Sigmoid colon (tissue), 7 donors: ENCODE measurements around the gene COL2A1. TPM values are rescaled to one million over a fixed set of nuclear protein-coding genes. Genes with fewer than 3 reads are reported as not detected.

Source experiments
- DNase-seq: peaks from one replicate; pipeline ENCODE4 v3.0.0-alpha.2; 2019
- H3K27ac ChIP-seq, 4 donors: fragments of 200-600 bp; sonication (generic); one replicate each; pipeline ENCODE4 v1.5.1; 2016 to 2019; ENCODE audit warnings: mild to moderate bottlenecking in 1 of 4
- H3K27me3 ChIP-seq, 3 donors: fragments of 200-600 bp; sonication (generic); one replicate each; pipeline ENCODE4 v1.5.1; 2019; ENCODE audit warnings: mild to moderate bottlenecking in 1 of 3
- H3K36me3 ChIP-seq, 4 donors: fragments of 200-600 bp; sonication (generic); one replicate each; pipeline ENCODE4 v1.5.1; 2016 to 2019
- H3K4me1 ChIP-seq, 4 donors: fragments of 200-600 bp; sonication (generic); one replicate each; pipeline ENCODE4 v1.5.1; 2017 to 2019
- H3K4me3 ChIP-seq, 4 donors: fragments of 200-600 bp; sonication (generic); one replicate each; pipeline ENCODE4 v1.5.1; 2017 to 2019; ENCODE audit warnings: mild to moderate bottlenecking in 2 of 4, moderate library complexity in 1 of 4
- H3K9me3 ChIP-seq, 4 donors: fragments of 200-600 bp in 3 of 4; sonication (generic) in 3 of 4; one replicate each; pipeline versions ENCODE4 v1.5.1 to v1.6.1; 2013 to 2019
- CTCF ChIP-seq, 4 experiments: fragments of 450-650 bp in 3 of 4; fragments of 200-600 bp in 1 of 4; IDR thresholded peaks; one replicate each; pipeline ENCODE4 v1.5.1; 2016 to 2019; ENCODE audit warnings: antibody characterized with exemption in 4 of 4, mild to moderate bottlenecking in 3 of 4, moderate library complexity in 2 of 4
- EP300 ChIP-seq, 4 donors: sonication (generic); formaldehyde crosslinking; IDR thresholded peaks; one replicate each; pipeline ENCODE4 v1.6.1; 2017; ENCODE audit warnings: antibody characterized with exemption in 4 of 4
- POLR2A ChIP-seq, 2 donors: fragments of 450-650 bp; IDR thresholded peaks; one replicate each; pipeline ENCODE4 v1.6.1; 2016; ENCODE audit warnings: antibody characterized with exemption in 2 of 2, mild to moderate bottlenecking in 2 of 2, moderate library complexity in 2 of 2
- POLR2AphosphoS5 ChIP-seq, 4 donors: sonication (generic); formaldehyde crosslinking; IDR thresholded peaks; one replicate each; pipeline ENCODE4 v1.6.1; 2017; ENCODE audit warnings: antibody characterized with exemption in 4 of 4
- WGBS, 2 donors: extraction: QIAGEN DNeasy Blood & Tissue Kit; methylation state at CpG; one replicate each; pipeline ENCODE4 v1.1.7; 2013; 5-methylcytosine and 5-hydroxymethylcytosine counted together
- intact Hi-C: fragments of 100-400 bp; cut with DNase I; formaldehyde crosslinking; loops from one replicate; pipeline ENCODE4 v1.15.1; 2023
- polyA plus RNA-seq, 3 donors: library from polyadenylated mRNA; stranded (reverse); fragments of 200-250 nt; gene quantifications; one replicate each; pipeline ENCODE4 v1.2.3, GENCODE V29; 2013
- total RNA-seq, 4 donors: library from RNA; depleted of rRNA; stranded (reverse); fragments of >200 nt; gene quantifications; one replicate each; pipeline ENCODE4 v1.1.0, GENCODE V29; 2016
- donor health status: healthy with polysubstance abuse.
- donor health status: Bipolar disorder and iron deficiency.
- donor health status: healthy.

The COL2A1 gene
- total and polyA plus RNA-seq, 7 donors, result 0.17 to 0.60 TPM; not detected in 5

DNA sequence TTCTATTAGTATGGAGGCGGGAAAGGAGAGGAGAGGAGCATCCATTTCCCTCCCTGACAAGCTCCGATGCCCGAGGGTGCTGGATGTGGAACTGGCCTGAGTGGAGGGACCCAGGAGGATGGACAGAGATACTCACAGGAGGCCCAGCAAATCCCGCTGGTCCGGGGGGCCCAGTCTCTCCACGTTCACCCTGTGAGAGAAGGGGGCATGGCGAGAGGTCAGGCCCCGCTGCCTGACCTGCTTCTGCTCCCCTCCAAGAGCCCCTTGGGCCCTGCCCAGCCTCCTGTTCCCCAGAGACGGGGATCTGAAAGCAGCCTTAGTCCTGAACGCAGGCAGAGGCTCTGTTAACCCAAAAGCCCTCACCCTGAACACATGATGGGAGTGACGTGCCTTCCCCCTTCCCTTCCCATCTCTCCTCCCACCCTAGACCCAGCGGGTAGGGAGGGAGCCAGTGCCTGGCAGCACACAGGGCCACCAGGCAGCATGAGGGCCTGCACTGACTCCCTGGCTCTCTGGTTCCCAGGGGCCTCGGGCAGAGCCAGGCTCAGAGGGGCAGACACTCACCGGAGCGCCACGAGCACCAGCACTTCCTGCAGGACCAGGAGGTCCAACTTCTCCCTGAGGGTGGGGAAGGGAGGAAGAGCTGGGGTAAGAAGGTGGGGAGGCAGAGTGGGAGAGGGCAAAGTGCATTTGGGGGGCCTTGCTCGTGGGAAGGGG, 23.3 kb downstream of the COL2A1 start:
- TF ChIP-seq CTCF (IDR thresholded peaks at IDR 0.05) (no peak), POLR2A (IDR thresholded peaks at IDR 0.05) (no peak), EP300 (IDR thresholded peaks at IDR 0.05) (no peak), POLR2AphosphoS5 (IDR thresholded peaks at IDR 0.05) (no peak)
- Histone ChIP-seq H3K27ac (no peak overlapping the region), H3K36me3 (no peaks in the 10 kb centered on the region), H3K4me1 (no peaks in the 10 kb centered on the region), H3K27me3 (no peaks in the 10 kb centered on the region), H3K4me3 (no peak overlapping the region), H3K9me3 (no peaks in the 10 kb centered on the region)
- 68 to 75% methylated on average over 17 of the region's 17 CpGs for WGBS, 2 donors
- intact Hi-C loops, result no loop called here
- no peak for DNase-seq

DNA sequence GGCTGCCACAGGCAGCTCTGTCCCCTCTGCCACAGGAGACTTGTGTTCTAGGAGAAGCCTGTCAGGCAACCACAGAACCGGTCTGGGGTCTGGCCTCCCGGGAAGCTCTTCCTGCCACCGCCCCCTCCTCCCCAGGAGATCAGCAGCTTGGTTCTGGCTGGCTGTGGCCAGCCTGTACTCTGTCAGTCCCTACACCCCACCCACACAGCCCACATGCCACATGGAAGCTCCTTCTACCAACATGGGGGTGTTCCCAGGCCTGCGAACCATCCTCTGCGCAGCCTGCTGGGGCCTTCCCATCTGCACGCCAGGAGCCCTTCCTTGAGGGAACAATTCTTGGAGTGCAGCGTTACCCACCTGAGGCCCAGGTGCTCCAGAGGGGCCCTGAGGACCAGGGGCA, 24.1 kb downstream of the COL2A1 start:
- DNase-seq, result no peak
- no peak for TF ChIP-seq POLR2AphosphoS5 (IDR thresholded peaks at IDR 0.05)
- no peak for TF ChIP-seq CTCF (IDR thresholded peaks at IDR 0.05)
- TF ChIP-seq POLR2A (IDR thresholded peaks at IDR 0.05), result no peak
- TF ChIP-seq EP300 (IDR thresholded peaks at IDR 0.05), result no peak
- Histone ChIP-seq H3K4me3 (no peak overlapping the region), H3K27me3 (no peaks in the 10 kb centered on the region), H3K27ac (no peak overlapping the region), H3K36me3 (no peaks in the 10 kb centered on the region), H3K9me3 (no peaks in the 10 kb centered on the region), H3K4me1 (no peaks in the 10 kb centered on the region)
- intact Hi-C loops, result no loop called here
- 94% methylated on average over 7 of the region's 7 CpGs for whole genome bisulfite sequencing, 2 donors

DNA sequence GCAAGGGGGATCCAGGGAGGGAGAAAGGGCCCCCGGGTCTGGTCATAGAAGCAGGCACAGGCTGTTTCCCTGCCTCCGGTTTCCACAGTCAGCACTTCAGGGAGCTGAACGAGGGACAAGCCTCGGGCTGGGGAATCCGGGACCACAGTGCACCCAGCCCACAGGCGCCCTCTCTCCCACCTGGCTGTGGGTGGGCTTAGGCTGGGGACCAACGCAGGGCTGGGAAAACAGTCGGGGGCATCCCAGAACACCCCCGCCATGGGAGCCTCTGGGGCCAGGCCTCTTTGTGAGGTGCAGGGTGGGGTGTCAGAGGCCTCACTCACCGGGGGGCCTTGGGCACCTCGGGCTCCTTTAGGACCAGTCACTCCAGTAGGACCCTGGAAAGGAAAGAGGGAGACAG, 24.6 kb downstream of the COL2A1 start:
- DNase-seq, result no peak
- no peaks in the 10 kb centered on the region for H3K36me3 ChIP-seq
- TF ChIP-seq EP300 (IDR thresholded peaks at IDR 0.05) (no peak), POLR2AphosphoS5 (IDR thresholded peaks at IDR 0.05) (no peak), CTCF (IDR thresholded peaks at IDR 0.05) (no peak), POLR2A (IDR thresholded peaks at IDR 0.05) (no peak)
- H3K9me3 ChIP-seq, result no peaks in the 10 kb centered on the region
- H3K4me3 ChIP-seq, result no peak overlapping the region
- H3K27ac ChIP-seq, result no peak overlapping the region
- WGBS, 2 donors, result 89 to 91% methylated on average over 11 of the region's 11 CpGs
- intact Hi-C loops, result no loop called here
- H3K27me3 ChIP-seq, result no peaks in the 10 kb centered on the region
- H3K4me1 ChIP-seq, result no peaks in the 10 kb centered on the region

GRCh38 chr12:47979166-47979565, 25.1 kb downstream of the COL2A1 start:
- Histone ChIP-seq H3K27ac (no peak overlapping the region), H3K9me3 (no peaks in the 10 kb centered on the region), H3K4me3 (no peak overlapping the region), H3K4me1 (no peaks in the 10 kb centered on the region), H3K36me3 (no peaks in the 10 kb centered on the region), H3K27me3 (no peaks in the 10 kb centered on the region)
- TF ChIP-seq POLR2A (IDR thresholded peaks at IDR 0.05), result no peak
- no peak for TF ChIP-seq POLR2AphosphoS5 (IDR thresholded peaks at IDR 0.05)
- TF ChIP-seq EP300 (IDR thresholded peaks at IDR 0.05), result no peak
- TF ChIP-seq CTCF (IDR thresholded peaks at IDR 0.05), result no peak
- 91 to 92% methylated on average over 5 of the region's 5 CpGs for WGBS, 2 donors
- DNase-seq, result no peak
- intact Hi-C loops, result no loop called here

- DNase-seq, result no peak
These were observed 25.7 kb downstream of the COL2A1 start for GRCh38 chr12:47978598-47978873.

More at GRCh38 chr12:47978598-47978873, 25.7 kb downstream of the COL2A1 start:
- H3K4me1 ChIP-seq, result no peaks in the 10 kb centered on the region
- no peaks in the 10 kb centered on the region for H3K9me3 ChIP-seq
- no peak overlapping the region for H3K4me3 ChIP-seq
- no peak overlapping the region for H3K27ac ChIP-seq
- no peak for TF ChIP-seq POLR2A (IDR thresholded peaks at IDR 0.05)
- no peak for TF ChIP-seq CTCF (IDR thresholded peaks at IDR 0.05)
- no peak for TF ChIP-seq EP300 (IDR thresholded peaks at IDR 0.05)
- TF ChIP-seq POLR2AphosphoS5 (IDR thresholded peaks at IDR 0.05), result no peak
- intact Hi-C loops, result no loop called here
- H3K27me3 ChIP-seq, result no peaks in the 10 kb centered on the region
- no peaks in the 10 kb centered on the region for H3K36me3 ChIP-seq
- 89 to 90% methylated on average over 7 of the region's 7 CpGs for WGBS, 2 donors
